ENCODE data around the gene TMEM181. TPM values are rescaled to one million over a fixed set of nuclear protein-coding genes. Genes with fewer than 3 reads are reported as not detected.
"Not testable (repeated sequence)": the region's sequence is repeated elsewhere in the genome, so short reads cannot be mapped to it uniquely, and the experiment has no call there.

TMEM181 gene
- total RNA-seq, 2 donors from 2014 or later, result 13.9 to 14.4 TPM

- H3K9me3 ChIP-seq, result peaks cover 0 to 2% of the 10 kb centered on the region in 2 donors
- DNase-seq (ENCODE audit: low spot score), result no peak
- peaks cover 0 to 13% of the 10 kb centered on the region in 2 donors for H3K4me1 ChIP-seq
- H3K36me3 ChIP-seq, result no peaks in the 10 kb centered on the region
- H3K27ac ChIP-seq, result no peak overlapping the region
- no peak overlapping the region for H3K4me3 ChIP-seq
- H3K27me3 ChIP-seq, result no peaks in the 10 kb centered on the region
- TF ChIP-seq CTCF (IDR thresholded peaks at IDR 0.05), result no peak
Measured at GRCh38 chr6:158521759-158522158, 38.1 kb upstream of the TMEM181 start.

GRCh38 chr6:158522616-158523015, 37.3 kb upstream of the TMEM181 start:
- H3K36me3 ChIP-seq, result no peaks in the 10 kb centered on the region
- H3K4me1 ChIP-seq, result peaks cover 0 to 13% of the 10 kb centered on the region in 2 donors
- TF ChIP-seq CTCF (IDR thresholded peaks at IDR 0.05), result no peak
- no peaks in the 10 kb centered on the region for H3K27me3 ChIP-seq
- no peak overlapping the region for H3K4me3 ChIP-seq
- no peak for DNase-seq (ENCODE audit: low spot score)
- H3K27ac ChIP-seq, result no peak overlapping the region
- peaks cover 0 to 9% of the 10 kb centered on the region in 2 donors for H3K9me3 ChIP-seq

- TF ChIP-seq CTCF (IDR thresholded peaks at IDR 0.05), result no peak
- peaks cover 0 to 9% of the 10 kb centered on the region in 2 donors for H3K9me3 ChIP-seq
- H3K4me1 ChIP-seq, result no peaks in the 10 kb centered on the region
- no peak overlapping the region for H3K27ac ChIP-seq
- no peaks in the 10 kb centered on the region for H3K36me3 ChIP-seq
- no peak overlapping the region for H3K4me3 ChIP-seq
- no peaks in the 10 kb centered on the region for H3K27me3 ChIP-seq
- DNase-seq (ENCODE audit: low spot score), result no peak
Measured at GRCh38 chr6:158524311-158524710, 35.6 kb upstream of the TMEM181 start.

GRCh38 chr6:158527858-158528257, 32.0 kb upstream of the TMEM181 start:
- not testable (repeated sequence) for H3K27ac ChIP-seq; H3K9me3 ChIP-seq; DNase-seq (ENCODE audit: low spot score); H3K27me3 ChIP-seq; H3K4me3 ChIP-seq; H3K4me1 ChIP-seq; H3K36me3 ChIP-seq

- TF ChIP-seq CTCF (IDR thresholded peaks at IDR 0.05), result no peak
- Histone ChIP-seq H3K27me3 (no peaks in the 10 kb centered on the region), H3K4me3 (no peak overlapping the region), H3K27ac (no peak overlapping the region), H3K36me3 (no peaks in the 10 kb centered on the region), H3K9me3 (peaks cover 0 to 9% of the 10 kb centered on the region in 2 donors), H3K4me1 (no peaks in the 10 kb centered on the region)
- DNase-seq (ENCODE audit: low spot score), result no peak
Measured at GRCh38 chr6:158528826-158529225, 31.1 kb upstream of the TMEM181 start.

- H3K4me1 ChIP-seq, result no peaks in the 10 kb centered on the region
- TF ChIP-seq CTCF (IDR thresholded peaks at IDR 0.05), result no peak
- peaks cover 0 to 9% of the 10 kb centered on the region in 2 donors for H3K9me3 ChIP-seq
- H3K27ac ChIP-seq, result no peak overlapping the region
- no peak overlapping the region for H3K4me3 ChIP-seq
- no peaks in the 10 kb centered on the region for H3K36me3 ChIP-seq
- peak; percentile 38 for DNase-seq (ENCODE audit: low spot score)
- H3K27me3 ChIP-seq, result no peaks in the 10 kb centered on the region
Measured at GRCh38 chr6:158529629-158530028, 30.3 kb upstream of the TMEM181 start.
